BLaER1 treated with 17β-estradiol and CSF1 and Interleukin-3, amounts not matched to agents 10 nM and 100 nM (cell line): Measurements from ENCODE around the gene KLF6.

ENCODE experiments used
- H3K27ac ChIP-seq, 11 experiments: shearing (Covaris generic); formaldehyde crosslinking; 2 replicates each; pipeline ENCODE4 v1.8.1; 2022
- H3K27me3 ChIP-seq, 11 experiments: shearing (Covaris generic); formaldehyde crosslinking; 2 replicates each; pipeline ENCODE4 v1.8.1; 2022
- H3K36me3 ChIP-seq, 11 experiments: shearing (Covaris generic); formaldehyde crosslinking; 2 replicates each; pipeline ENCODE4 v1.8.1; 2022
- H3K4me1 ChIP-seq, 10 experiments: shearing (Covaris generic); formaldehyde crosslinking; 2 replicates each; pipeline ENCODE4 v1.8.1; 2022
- H3K4me2 ChIP-seq, 11 experiments: shearing (Covaris generic); formaldehyde crosslinking; 2 replicates each; pipeline ENCODE4 v1.8.1; 2022
- H3K4me3 ChIP-seq, 10 experiments: shearing (Covaris generic); formaldehyde crosslinking; 2 replicates each; pipeline ENCODE4 v1.8.1; 2022
- H3K9ac ChIP-seq, 11 experiments: shearing (Covaris generic); formaldehyde crosslinking; 2 replicates each; pipeline ENCODE4 v1.8.1; 2022
- H3K9me3 ChIP-seq, 11 experiments: shearing (Covaris generic); formaldehyde crosslinking; replicated peaks in 1 of 11; 2 replicates each; pipeline ENCODE4 v1.8.1; 2022
- H4K20me1 ChIP-seq, 11 experiments: shearing (Covaris generic); formaldehyde crosslinking; 2 replicates each; pipeline ENCODE4 v1.8.1; 2022
- Cebpa-rat ChIP-seq, 11 experiments: shearing (Covaris generic); IDR thresholded peaks; 2 replicates each; pipeline ENCODE4 v1.8.1; 2022

Gene KLF6

DNA sequence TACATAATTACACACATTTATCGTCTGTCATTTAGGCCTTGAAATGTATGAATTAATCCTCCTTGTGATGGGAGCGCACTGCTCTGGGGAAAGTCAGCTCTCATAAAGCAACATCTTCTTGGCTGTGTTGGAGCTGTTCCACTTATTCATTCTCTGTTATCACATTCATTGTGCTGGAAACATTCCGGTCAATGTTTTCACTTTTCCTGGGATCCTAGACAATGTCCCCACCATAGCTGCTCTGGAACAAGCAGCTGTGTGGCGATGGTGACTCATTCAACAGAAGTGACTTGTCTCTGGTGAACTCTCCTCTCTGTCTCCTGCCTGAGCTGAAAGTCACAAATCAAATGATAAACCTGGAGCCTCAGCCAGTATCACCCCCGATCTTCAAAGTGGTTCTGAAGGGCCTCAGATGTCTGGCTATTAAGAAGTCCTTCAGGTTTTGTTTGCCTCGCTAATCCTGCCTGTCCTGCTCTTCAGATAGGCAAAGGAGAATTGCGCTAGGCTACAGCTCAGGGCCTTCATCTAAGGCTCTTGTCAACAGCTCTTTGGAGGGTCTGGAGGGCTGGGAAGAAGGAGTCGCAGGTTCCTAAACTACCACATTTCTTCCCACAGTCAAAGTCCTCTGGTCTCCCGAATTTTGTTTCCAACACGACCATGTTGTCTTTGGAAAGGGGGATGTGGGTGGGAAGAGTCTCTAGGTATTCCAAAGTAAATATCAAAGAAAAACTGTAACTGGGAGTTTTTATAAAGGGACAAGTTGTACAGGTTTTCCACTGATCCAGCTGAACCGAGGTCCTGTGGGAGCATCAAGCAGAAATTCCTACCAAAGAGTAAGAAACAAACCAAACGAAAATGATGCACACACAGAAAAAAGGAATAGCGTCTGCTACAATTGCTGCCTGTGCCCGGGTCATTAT, 29.3 kb downstream of the KLF6 start:
- Histone ChIP-seq H3K4me2 (peak overlapping the region in 3 of 11 experiments; percentile 29 to 54 (median 45); a peak in 6 of 22 replicates), H3K4me3 (no peak overlapping the region), H3K4me1 (peaks cover 16 to 43% (median 27%) of the 10 kb centered on the region in 10 experiments), H3K9me3 (peaks cover 0 to 8% (median 0%) of the 10 kb centered on the region in 11 experiments; a peak in 1 of 22 replicates), H3K9ac (no peak overlapping the region), H3K36me3 (no peaks in the 10 kb centered on the region), H4K20me1 (no peaks in the 10 kb centered on the region), H3K27me3 (no peaks in the 10 kb centered on the region), H3K27ac (no peak overlapping the region)
- TF ChIP-seq Cebpa-rat (IDR thresholded peaks at IDR 0.05): no peak

DNA sequence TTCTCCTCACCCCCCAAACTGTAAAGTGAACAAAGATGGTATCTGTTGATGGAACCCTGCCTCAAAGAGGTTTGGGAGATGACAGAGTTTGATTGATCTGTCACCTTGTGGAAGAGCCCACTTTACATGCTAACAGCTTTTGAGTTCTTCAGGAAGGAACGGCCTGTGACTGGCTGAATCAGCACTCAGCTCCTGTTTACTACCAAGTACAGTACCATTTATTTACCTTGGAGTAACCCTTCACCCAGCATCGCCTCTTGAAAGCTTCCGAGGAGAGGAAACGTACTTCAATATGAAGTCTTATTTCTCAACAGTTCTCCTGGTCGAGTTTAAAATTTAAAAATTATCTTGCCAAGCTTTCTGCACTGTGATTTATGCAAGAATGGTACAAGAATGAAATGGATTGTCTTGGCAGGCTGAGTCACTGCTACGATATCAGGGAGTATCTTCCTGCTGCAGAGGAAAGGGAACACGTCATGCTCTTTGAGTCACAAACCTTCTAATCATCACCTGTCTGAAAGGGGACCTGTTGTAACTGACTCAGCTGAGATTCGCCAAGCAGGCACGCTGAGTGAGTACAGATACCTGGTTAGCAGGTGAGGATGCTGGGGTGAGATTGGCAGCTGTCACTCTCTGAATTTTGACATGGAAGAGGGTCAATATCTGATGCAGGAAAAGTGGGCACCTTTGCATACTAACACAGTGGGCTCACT, 30.1 kb downstream of the KLF6 start:
- Histone ChIP-seq H3K9me3 (peaks cover 0 to 3% (median 0%) of the 10 kb centered on the region in 11 experiments; a peak in 1 of 22 replicates), H3K27me3 (no peaks in the 10 kb centered on the region), H3K4me1 (peaks cover 18 to 43% (median 29%) of the 10 kb centered on the region in 10 experiments), H3K36me3 (no peaks in the 10 kb centered on the region), H3K9ac (no peak overlapping the region), H3K4me2 (peak overlapping the region in 2 of 11 experiments; percentile 11 to 45; a peak in 4 of 22 replicates), H4K20me1 (no peaks in the 10 kb centered on the region), H3K27ac (no peak overlapping the region), H3K4me3 (no peak overlapping the region)
- no peak for TF ChIP-seq Cebpa-rat (IDR thresholded peaks at IDR 0.05)

DNA sequence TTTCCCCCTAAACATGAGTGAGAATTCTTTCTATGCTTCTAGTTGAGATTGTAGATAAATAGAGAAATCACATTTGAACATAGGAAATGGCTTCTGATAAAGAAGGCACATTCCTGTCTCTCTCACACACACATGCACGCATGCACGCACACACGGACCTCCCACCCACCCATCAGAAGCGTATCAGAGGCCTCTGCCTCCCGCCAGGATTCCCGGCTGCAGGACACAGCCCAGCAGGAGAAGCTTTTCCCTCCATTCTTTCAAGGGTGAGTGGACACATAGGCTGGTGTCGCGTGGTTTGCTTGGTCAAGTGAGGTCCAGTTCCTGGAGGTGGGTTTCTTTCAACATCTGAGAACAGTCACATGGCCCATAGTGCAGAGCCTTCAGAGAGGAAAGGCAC, 34.2 kb downstream of the KLF6 start:
- no peaks in the 10 kb centered on the region for H4K20me1 ChIP-seq
- no peaks in the 10 kb centered on the region for H3K27me3 ChIP-seq
- H3K4me2 ChIP-seq: peak overlapping the region; percentile 67 to 92 (median 81); a peak in 21 of 22 replicates
- TF ChIP-seq Cebpa-rat (IDR thresholded peaks at IDR 0.05): no peak
- H3K36me3 ChIP-seq: no peaks in the 10 kb centered on the region
- H3K4me1 ChIP-seq: peaks cover 28 to 47% (median 41%) of the 10 kb centered on the region in 10 experiments
- no peak overlapping the region for H3K27ac ChIP-seq
- no peak overlapping the region for H3K9ac ChIP-seq
- no peak overlapping the region for H3K4me3 ChIP-seq
- H3K9me3 ChIP-seq: no peaks in the 10 kb centered on the region

DNA sequence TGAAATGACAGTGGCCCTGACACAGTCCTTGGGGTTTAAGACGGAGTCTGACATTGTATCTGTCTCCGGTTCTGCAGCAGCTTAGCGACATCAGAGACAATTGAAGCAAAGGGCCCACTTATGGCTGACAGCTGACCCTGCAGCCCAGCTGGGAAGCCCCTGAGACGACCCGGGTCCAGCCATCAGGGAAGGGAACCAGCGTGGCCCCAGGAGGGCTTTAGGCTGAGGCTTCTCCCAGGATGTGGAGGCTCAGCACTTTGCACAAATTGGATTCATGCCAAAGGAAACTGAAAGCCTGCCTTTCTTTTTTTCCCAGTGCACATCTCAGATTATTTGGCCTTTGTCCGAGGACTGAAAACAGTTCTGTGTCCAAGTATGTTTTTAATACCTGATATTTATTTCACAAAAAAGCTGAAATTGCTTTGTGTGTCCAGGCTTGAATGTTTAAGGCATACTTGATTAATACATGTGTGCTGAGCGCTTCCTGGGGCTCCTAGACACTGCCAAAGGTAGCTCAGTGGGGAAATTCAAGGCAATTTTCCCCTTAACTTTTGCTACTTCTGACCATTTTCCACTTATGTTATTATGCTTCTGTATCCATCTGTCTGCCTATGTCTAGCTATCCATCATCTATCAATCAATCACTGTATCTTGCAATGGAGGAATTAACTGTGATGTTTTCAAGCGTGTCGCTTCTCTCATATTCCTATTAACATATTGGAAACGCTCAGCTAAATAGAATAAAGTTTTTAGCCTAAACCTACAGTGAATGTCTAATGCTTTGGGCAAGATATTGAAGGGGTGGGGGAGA, 34.8 kb downstream of the KLF6 start:
- Histone ChIP-seq H3K9ac (peak overlapping the region in 10 of 11 experiments; percentile 8 to 63 (median 46); a peak in 16 of 22 replicates), H3K4me3 (peak overlapping the region in 4 of 10 experiments; percentile 16 to 41 (median 34); a peak in 4 of 20 replicates), H3K36me3 (no peaks in the 10 kb centered on the region), H4K20me1 (no peaks in the 10 kb centered on the region), H3K27ac (peak overlapping the region in 10 of 11 experiments; percentile 4 to 59 (median 48); a peak in 13 of 22 replicates), H3K9me3 (no peaks in the 10 kb centered on the region), H3K4me1 (peaks cover 28 to 50% (median 40%) of the 10 kb centered on the region in 10 experiments), H3K4me2 (peak overlapping the region; percentile 67 to 92 (median 81)), H3K27me3 (no peaks in the 10 kb centered on the region)
- TF ChIP-seq Cebpa-rat (IDR thresholded peaks at IDR 0.05): no peak

DNA sequence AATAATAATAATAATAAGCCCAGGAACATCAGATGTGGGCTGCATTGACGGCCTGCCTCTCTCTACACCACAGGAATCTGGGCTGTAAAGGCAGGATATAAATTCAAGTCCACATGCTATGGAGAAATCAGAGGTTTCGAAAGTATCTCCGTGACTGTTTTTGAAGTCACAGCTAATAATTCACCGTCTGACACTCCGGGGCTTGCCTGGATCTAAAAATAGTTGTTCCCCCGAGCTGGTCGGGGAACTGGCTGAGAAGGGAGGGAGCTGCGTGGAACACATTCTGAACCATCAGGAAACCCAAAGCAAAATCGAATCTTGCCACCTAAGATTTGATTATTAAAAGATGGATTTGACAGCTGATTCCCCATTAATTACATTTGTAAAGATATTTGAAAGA, 35.4 kb downstream of the KLF6 start:
- Histone ChIP-seq H3K9me3 (0 out of 22 replicates have a peak, but pooled peaks cover 0 to 2% (median 0%) of the 10 kb centered on the region in 11 experiments), H4K20me1 (no peaks in the 10 kb centered on the region), H3K27ac (peak overlapping the region in 10 of 11 experiments; percentile 4 to 59 (median 49); a peak in 13 of 22 replicates), H3K36me3 (no peaks in the 10 kb centered on the region), H3K9ac (peak overlapping the region in 10 of 11 experiments; percentile 8 to 63 (median 46); a peak in 16 of 22 replicates), H3K4me1 (peaks cover 28 to 50% (median 39%) of the 10 kb centered on the region in 10 experiments), H3K27me3 (no peaks in the 10 kb centered on the region), H3K4me2 (peak overlapping the region; percentile 67 to 92 (median 81)), H3K4me3 (peak overlapping the region in 4 of 10 experiments; percentile 16 to 41 (median 34); a peak in 4 of 20 replicates)
- TF ChIP-seq Cebpa-rat (IDR thresholded peaks at IDR 0.05): no peak

DNA sequence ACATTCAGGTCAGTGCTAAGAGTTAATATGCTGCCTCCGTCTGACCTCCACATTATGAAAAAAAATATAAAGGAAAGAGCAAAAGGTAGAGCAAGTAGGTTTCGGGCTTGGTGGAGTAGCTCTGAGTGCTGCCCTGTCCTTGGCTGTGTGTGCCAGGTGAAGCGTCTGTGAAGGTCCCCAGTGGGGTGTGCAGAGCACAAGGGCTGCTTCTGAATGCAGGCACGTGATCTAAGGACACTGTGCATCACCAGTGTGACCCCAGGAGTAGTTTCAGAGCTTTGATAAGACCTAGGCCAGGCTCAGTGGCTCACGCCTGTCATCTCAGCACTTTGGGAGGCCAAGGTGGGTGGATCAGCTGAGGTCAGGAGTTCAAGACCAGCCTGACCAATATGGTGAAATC, 36.0 kb downstream of the KLF6 start:
- Histone ChIP-seq H3K9me3 (peaks cover 0 to 6% (median 0%) of the 10 kb centered on the region in 11 experiments; a peak in 1 of 22 replicates), H3K9ac (peak overlapping the region in 1 of 11 experiments; percentile 49; a peak in 1 of 22 replicates)

DNA sequence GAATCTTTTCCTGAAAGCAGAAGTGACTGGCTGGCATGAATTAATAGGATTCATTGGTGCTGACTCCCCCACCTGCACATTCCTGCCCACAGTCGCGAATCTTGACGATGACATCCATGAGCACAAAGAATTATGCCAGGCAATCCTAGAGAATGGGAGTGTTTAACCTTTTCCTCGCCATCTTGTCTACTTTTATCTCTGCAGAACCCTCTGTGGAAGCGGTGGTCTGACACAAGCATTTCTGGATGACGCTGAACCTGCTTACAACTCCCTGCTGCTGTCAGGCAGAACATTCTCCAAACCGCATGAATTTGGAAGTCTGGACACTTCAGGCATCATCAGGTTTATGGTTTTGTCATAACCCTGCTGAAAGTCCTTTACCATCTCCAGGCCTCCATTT, 36.5 kb downstream of the KLF6 start:
- Histone ChIP-seq H3K4me2 (peak overlapping the region in 7 of 11 experiments; percentile 76 to 92 (median 85); a peak in 9 of 22 replicates), H3K27ac (no peak overlapping the region), H4K20me1 (no peaks in the 10 kb centered on the region), H3K27me3 (no peaks in the 10 kb centered on the region), H3K4me3 (no peak overlapping the region), H3K9me3 (peaks cover 0 to 6% (median 0%) of the 10 kb centered on the region in 11 experiments; a peak in 1 of 22 replicates), H3K4me1 (peaks cover 27 to 50% (median 39%) of the 10 kb centered on the region in 10 experiments), H3K9ac (no peak overlapping the region), H3K36me3 (no peaks in the 10 kb centered on the region)
- TF ChIP-seq Cebpa-rat (IDR thresholded peaks at IDR 0.05): no peak

More for the DNA sequence above, 36.0 kb downstream of the KLF6 start:
- no peaks in the 10 kb centered on the region for H3K36me3 ChIP-seq
- no peak for TF ChIP-seq Cebpa-rat (IDR thresholded peaks at IDR 0.05)
- H3K4me3 ChIP-seq: no peak overlapping the region
- peak overlapping the region; percentile 67 to 92 (median 81) for H3K4me2 ChIP-seq
- H3K27me3 ChIP-seq: no peaks in the 10 kb centered on the region
- peaks cover 27 to 50% (median 39%) of the 10 kb centered on the region in 10 experiments for H3K4me1 ChIP-seq
- H4K20me1 ChIP-seq: no peaks in the 10 kb centered on the region
- peak overlapping the region in 8 of 11 experiments; percentile 11 to 59 (median 48); a peak in 7 of 22 replicates for H3K27ac ChIP-seq

DNA sequence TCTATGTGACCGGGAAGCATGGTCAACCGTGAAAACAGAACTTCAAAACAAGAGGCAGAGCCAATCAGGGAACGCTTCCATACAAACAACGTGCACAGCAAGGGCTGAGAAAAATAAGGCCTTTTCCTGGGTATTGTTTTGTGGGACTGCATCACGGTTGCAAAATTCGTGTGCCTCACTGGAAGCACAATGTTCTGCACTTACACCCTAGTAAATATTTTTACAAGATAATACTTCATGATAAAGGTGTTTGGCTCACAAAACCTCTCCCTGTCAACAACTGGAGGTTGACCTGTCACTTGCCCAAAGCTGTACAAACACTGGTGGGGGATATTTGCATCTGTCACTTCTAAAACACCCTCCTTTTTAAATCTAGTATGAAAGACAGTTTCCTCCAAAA, 37.0 kb downstream of the KLF6 start:
- no peak overlapping the region for H3K27ac ChIP-seq
- no peaks in the 10 kb centered on the region for H3K36me3 ChIP-seq
- peaks cover 27 to 48% (median 38%) of the 10 kb centered on the region in 10 experiments for H3K4me1 ChIP-seq
- H3K4me3 ChIP-seq: no peak overlapping the region
- H4K20me1 ChIP-seq: no peaks in the 10 kb centered on the region
- H3K4me2 ChIP-seq: no peak overlapping the region
- H3K27me3 ChIP-seq: no peaks in the 10 kb centered on the region
- H3K9me3 ChIP-seq: peaks cover 0 to 6% (median 0%) of the 10 kb centered on the region in 11 experiments; a peak in 1 of 22 replicates
- H3K9ac ChIP-seq: no peak overlapping the region
- no peak for TF ChIP-seq Cebpa-rat (IDR thresholded peaks at IDR 0.05)
